ENCODE measurements around the gene MYT1.
A peak's percentile ranks its signal among the peaks of the same experiment; 100 is the strongest.

Gene MYT1

GRCh38 chr20:64219730-64220129 is 55.5 kb downstream of the MYT1 start:
- no peak overlapping the region for H3K4me3 ChIP-seq
- H3K27me3 ChIP-seq = peaks cover 0 to 8% (median 0%) of the 10 kb centered on the region in 11 experiments; a peak in 6 of 22 replicates
- H3K4me1 ChIP-seq = peaks cover 24 to 92% (median 79%) of the 10 kb centered on the region in 10 experiments
- no peaks in the 10 kb centered on the region for H3K36me3 ChIP-seq
- H3K27ac ChIP-seq = no peak overlapping the region
- no peaks in the 10 kb centered on the region for H3K9me3 ChIP-seq (replicated peaks in 1 of 11)
- H3K4me2 ChIP-seq = peak overlapping the region in 9 of 11 experiments; percentile 7 to 60 (median 43); a peak in 15 of 22 replicates
- no peak overlapping the region for H3K9ac ChIP-seq
- peaks cover 0 to 26% (median 0%) of the 10 kb centered on the region in 11 experiments; a peak in 4 of 22 replicates for H4K20me1 ChIP-seq
- no peak for TF ChIP-seq Cebpa-rat (IDR thresholded peaks at IDR 0.05)

- no peak for TF ChIP-seq Cebpa-rat (IDR thresholded peaks at IDR 0.05)
- no peaks in the 10 kb centered on the region for H3K36me3 ChIP-seq
- H3K9me3 ChIP-seq (replicated peaks in 1 of 11) = no peaks in the 10 kb centered on the region
- H3K4me1 ChIP-seq = peaks cover 27 to 92% (median 79%) of the 10 kb centered on the region in 10 experiments
- H3K27me3 ChIP-seq = peaks cover 0 to 11% (median 6%) of the 10 kb centered on the region in 11 experiments; a peak in 12 of 22 replicates
- H3K27ac ChIP-seq = no peak overlapping the region
- peak overlapping the region in 3 of 11 experiments; percentile 47 to 60 (median 55); a peak in 2 of 22 replicates for H3K4me2 ChIP-seq
- H3K4me3 ChIP-seq = no peak overlapping the region
- peaks cover 0 to 26% (median 0%) of the 10 kb centered on the region in 11 experiments; a peak in 3 of 22 replicates for H4K20me1 ChIP-seq
- H3K9ac ChIP-seq = no peak overlapping the region
Observed at GRCh38 chr20:64220420-64220819, 56.2 kb downstream of the MYT1 start.

- no peak overlapping the region for H3K4me3 ChIP-seq
- H3K36me3 ChIP-seq = no peaks in the 10 kb centered on the region
- peaks cover 29 to 92% (median 78%) of the 10 kb centered on the region in 10 experiments for H3K4me1 ChIP-seq
- H3K27ac ChIP-seq = no peak overlapping the region
- H4K20me1 ChIP-seq = peaks cover 0 to 27% (median 0%) of the 10 kb centered on the region in 11 experiments; a peak in 3 of 22 replicates
- no peak for TF ChIP-seq Cebpa-rat (IDR thresholded peaks at IDR 0.05)
- H3K9me3 ChIP-seq (replicated peaks in 1 of 11) = no peaks in the 10 kb centered on the region
- H3K27me3 ChIP-seq = peaks cover 5 to 17% (median 12%) of the 10 kb centered on the region in 11 experiments; a peak in 18 of 22 replicates
- H3K4me2 ChIP-seq = peak overlapping the region in 4 of 11 experiments; percentile 72 to 91 (median 84); a peak in 1 of 22 replicates
- no peak overlapping the region for H3K9ac ChIP-seq
Observed at GRCh38 chr20:64220891-64221527, 56.8 kb downstream of the MYT1 start.

GRCh38 chr20:64222291-64222735 is 58.1 kb downstream of the MYT1 start:
- Histone ChIP-seq H3K9ac (peak overlapping the region in 1 of 11 experiments; percentile 9; a peak in 1 of 22 replicates), H3K27ac (no peak overlapping the region), H3K4me3 (no peak overlapping the region), H4K20me1 (peaks cover 0 to 32% (median 0%) of the 10 kb centered on the region in 11 experiments; a peak in 3 of 22 replicates), H3K4me2 (peak overlapping the region in 8 of 11 experiments; percentile 61 to 91 (median 83); a peak in 12 of 22 replicates), H3K4me1 (peaks cover 36 to 92% (median 73%) of the 10 kb centered on the region in 10 experiments), H3K27me3 (peaks cover 18 to 30% (median 25%) of the 10 kb centered on the region in 11 experiments), H3K36me3 (no peaks in the 10 kb centered on the region), H3K9me3 (replicated peaks in 1 of 11) (no peaks in the 10 kb centered on the region)
- TF ChIP-seq Cebpa-rat (IDR thresholded peaks at IDR 0.05) = no peak

GRCh38 chr20:64222851-64223525 is 58.7 kb downstream of the MYT1 start:
- Histone ChIP-seq H3K4me1 (peaks cover 36 to 88% (median 71%) of the 10 kb centered on the region in 10 experiments), H3K36me3 (no peaks in the 10 kb centered on the region), H4K20me1 (peaks cover 0 to 32% (median 0%) of the 10 kb centered on the region in 11 experiments; a peak in 3 of 22 replicates), H3K9me3 (replicated peaks in 1 of 11) (no peaks in the 10 kb centered on the region), H3K27ac (no peak overlapping the region), H3K9ac (peak overlapping the region in 3 of 11 experiments; percentile 2 to 27 (median 15); a peak in 4 of 22 replicates), H3K27me3 (peaks cover 25 to 37% (median 32%) of the 10 kb centered on the region in 11 experiments), H3K4me3 (peak overlapping the region in 1 of 10 experiments; percentile 20; a peak in 1 of 20 replicates), H3K4me2 (peak overlapping the region; percentile 61 to 91 (median 75))
- no peak for TF ChIP-seq Cebpa-rat (IDR thresholded peaks at IDR 0.05)

- peaks cover 36 to 84% (median 71%) of the 10 kb centered on the region in 10 experiments for H3K4me1 ChIP-seq
- no peaks in the 10 kb centered on the region for H3K36me3 ChIP-seq
- peaks cover 31 to 43% (median 38%) of the 10 kb centered on the region in 11 experiments for H3K27me3 ChIP-seq
- H4K20me1 ChIP-seq = peaks cover 0 to 32% (median 0%) of the 10 kb centered on the region in 11 experiments; a peak in 3 of 22 replicates
- peak overlapping the region in 1 of 10 experiments; percentile 20; a peak in 1 of 20 replicates for H3K4me3 ChIP-seq
- no peaks in the 10 kb centered on the region for H3K9me3 ChIP-seq (replicated peaks in 1 of 11)
- TF ChIP-seq Cebpa-rat (IDR thresholded peaks at IDR 0.05) = no peak
- H3K27ac ChIP-seq = peak overlapping the region in 1 of 11 experiments; percentile 10; a peak in 1 of 22 replicates
- peak overlapping the region; percentile 61 to 91 (median 75) for H3K4me2 ChIP-seq
- H3K9ac ChIP-seq = peak overlapping the region in 3 of 11 experiments; percentile 2 to 27 (median 15); a peak in 5 of 22 replicates
Observed at GRCh38 chr20:64223526-64224067, 59.3 kb downstream of the MYT1 start.

GRCh38 chr20:64224351-64225170 is 60.3 kb downstream of the MYT1 start:
- Histone ChIP-seq H3K4me3 (no peak overlapping the region), H3K9ac (0 out of 22 replicates have a peak overlapping the region, but pooled peaks of 1 of the 11 experiments have one; percentile 15), H3K4me2 (peak overlapping the region; percentile 61 to 91 (median 75)), H3K36me3 (no peaks in the 10 kb centered on the region), H3K27me3 (peaks cover 34 to 48% (median 40%) of the 10 kb centered on the region in 11 experiments), H3K27ac (0 out of 22 replicates have a peak overlapping the region, but pooled peaks of 2 of the 11 experiments have one; percentile 6 to 10), H4K20me1 (peaks cover 0 to 31% (median 0%) of the 10 kb centered on the region in 11 experiments; a peak in 3 of 22 replicates), H3K4me1 (peaks cover 34 to 74% (median 62%) of the 10 kb centered on the region in 10 experiments), H3K9me3 (replicated peaks in 1 of 11) (no peaks in the 10 kb centered on the region)
- TF ChIP-seq Cebpa-rat (IDR thresholded peaks at IDR 0.05) = no peak

GRCh38 chr20:64225171-64225595 is 60.9 kb downstream of the MYT1 start:
- Histone ChIP-seq H3K27me3 (peaks cover 34 to 48% (median 40%) of the 10 kb centered on the region in 11 experiments), H3K4me3 (no peak overlapping the region), H3K27ac (no peak overlapping the region), H3K4me2 (peak overlapping the region; percentile 61 to 91 (median 75)), H3K4me1 (peaks cover 31 to 68% (median 56%) of the 10 kb centered on the region in 10 experiments), H4K20me1 (peaks cover 0 to 26% (median 0%) of the 10 kb centered on the region in 11 experiments; a peak in 2 of 22 replicates), H3K9ac (no peak overlapping the region), H3K9me3 (replicated peaks in 1 of 11) (no peaks in the 10 kb centered on the region), H3K36me3 (no peaks in the 10 kb centered on the region)
- TF ChIP-seq Cebpa-rat (IDR thresholded peaks at IDR 0.05) = no peak

Measured in BLaER1 treated with 17β-estradiol and CSF1 and Interleukin-3, amounts not matched to agents 10 nM and 100 nM (cell line).